Lower leg skin (tissue), 4 donors: Measurements from ENCODE around the gene EEF2. TPM values are rescaled to one million over a fixed set of nuclear protein-coding genes. Genes with fewer than 3 reads are reported as not detected.
A peak's percentile ranks its signal among the peaks of the same experiment; 100 is the strongest.
"Not testable (repeated sequence)": the region's sequence is repeated elsewhere in the genome, so short reads cannot be mapped to it uniquely, and the experiment has no call there.

Experiments used
- DNase-seq, 2 donors: peaks; one replicate each; pipeline ENCODE4 v3.0.0-alpha.2; 2019; ENCODE audit warnings: low spot score in 2 of 2
- H3K4me3 ChIP-seq: fragments of 200-600 bp; sonication (generic); 2 replicates; pipeline ENCODE4 v1.5.1; 2017; ENCODE audit warnings: mild to moderate bottlenecking, low read depth; ENCODE audit not compliant: poor library complexity, severe bottlenecking
- CTCF ChIP-seq, 3 donors: fragments of 450-650 bp; IDR thresholded peaks; one replicate each; pipeline ENCODE4 v1.5.1; 2016; ENCODE audit warnings: antibody characterized with exemption in 3 of 3, mild to moderate bottlenecking in 3 of 3, moderate library complexity in 2 of 3
- POLR2A ChIP-seq, 2 donors: fragments of 450-650 bp; IDR thresholded peaks; one replicate each; pipeline ENCODE4 v1.6.1; 2016 to 2017; ENCODE audit warnings: antibody characterized with exemption in 2 of 2, mild to moderate bottlenecking in 1 of 2, moderate library complexity in 1 of 2
- WGBS, 2 donors: methylation state at CpG; one replicate each; pipeline ENCODE4 v1.1.5; 2018; 5-methylcytosine and 5-hydroxymethylcytosine counted together
- intact Hi-C: fragments of 100-400 bp; cut with DNase I; formaldehyde crosslinking; loops from one replicate; pipeline ENCODE4 v1.15.0; 2023; ENCODE audit warnings: low total_unique reads
- total RNA-seq, 4 donors: library from RNA; depleted of rRNA; stranded (reverse); fragments of >200 nt; gene quantifications; one replicate each; pipeline ENCODE4 v1.1.0, GENCODE V29; 2016

EEF2 gene
- total RNA-seq, 4 donors from 2014 or later: 2,068 to 2,517 (median 2,443) TPM

GRCh38 chr19:4007836-4008539 is 22.7 kb upstream of the EEF2 start:
- DNase-seq: no peak
- H3K4me3 ChIP-seq: peak overlapping the region; percentile 75
- intact Hi-C loops: no loop called here
- 0 to 2% methylated on average over 10 to 37 of the region's 55 CpGs for WGBS, 2 donors
- TF ChIP-seq POLR2A (IDR thresholded peaks at IDR 0.05) (no peak), CTCF (IDR thresholded peaks at IDR 0.05) (no peak)

- DNase-seq: peak; percentile 92 to 99
- WGBS, 2 donors: 0 to 1% methylated on average over 10 to 89 of the region's 91 CpGs
- intact Hi-C loops: no loop called here
- peak within 1 kb of the TSS; percentile 75 for H3K4me3 ChIP-seq
- TF ChIP-seq CTCF (IDR thresholded peaks at IDR 0.05) (no peak), POLR2A (IDR thresholded peaks at IDR 0.05) (no peak)
Observed at GRCh38 chr19:4007021-4007835, 22.0 kb upstream of the EEF2 start, which contains the start of gene PIAS4. Gene PIAS4 (plus strand): TSS chr19:4007736. CDS start chr19:4007761, 25 bp downstream.

- DNase-seq, intact Hi-C loops, H3K4me3 ChIP-seq: not testable (repeated sequence)
- WGBS, 2 donors: 92 to 94% methylated on average over 9 of the region's 9 CpGs
Observed at GRCh38 chr19:4005436-4005835, 20.2 kb upstream of the EEF2 start.

- H3K4me3 ChIP-seq, DNase-seq, intact Hi-C loops: not testable (repeated sequence)
- 93 to 94% methylated on average over 5 of the region's 5 CpGs for WGBS, 2 donors
Observed at GRCh38 chr19:4000798-4001197, 15.5 kb upstream of the EEF2 start.

GRCh38 chr19:3998667-3999412 is 13.6 kb upstream of the EEF2 start:
- intact Hi-C loops: not testable (repeated sequence)
- WGBS, 2 donors: 83 to 85% methylated on average over 28 of the region's 29 CpGs

GRCh38 chr19:3995607-3996006 is 10.3 kb upstream of the EEF2 start:
- intact Hi-C loops: no loop called here
- no peak for TF ChIP-seq CTCF (IDR thresholded peaks at IDR 0.05)
- no peak for TF ChIP-seq POLR2A (IDR thresholded peaks at IDR 0.05)
- WGBS, 2 donors: 74 to 78% methylated on average over 6 of the region's 6 CpGs
- no peak overlapping the region for H3K4me3 ChIP-seq
- DNase-seq: no peak

More at GRCh38 chr19:3998667-3999412, 13.6 kb upstream of the EEF2 start:
- DNase-seq, H3K4me3 ChIP-seq: not testable (repeated sequence)

GRCh38 chr19:3990815-3991117 is 5.5 kb upstream of the EEF2 start:
- TF ChIP-seq POLR2A (IDR thresholded peaks at IDR 0.05) (no peak), CTCF (IDR thresholded peaks at IDR 0.05) (no peak)
- intact Hi-C loops: no loop called here
- DNase-seq: no peak
- WGBS, 2 donors: 72 to 90% methylated on average over 3 of the region's 3 CpGs
- H3K4me3 ChIP-seq: no peak overlapping the region
